ENCODE results near the gene DCBLD1. TPM values are rescaled to one million over a fixed set of nuclear protein-coding genes. Genes with fewer than 3 reads are reported as not detected.

DCBLD1 gene
- total RNA-seq, 1 experiment from 2014 or later = 19.5 TPM

DNA sequence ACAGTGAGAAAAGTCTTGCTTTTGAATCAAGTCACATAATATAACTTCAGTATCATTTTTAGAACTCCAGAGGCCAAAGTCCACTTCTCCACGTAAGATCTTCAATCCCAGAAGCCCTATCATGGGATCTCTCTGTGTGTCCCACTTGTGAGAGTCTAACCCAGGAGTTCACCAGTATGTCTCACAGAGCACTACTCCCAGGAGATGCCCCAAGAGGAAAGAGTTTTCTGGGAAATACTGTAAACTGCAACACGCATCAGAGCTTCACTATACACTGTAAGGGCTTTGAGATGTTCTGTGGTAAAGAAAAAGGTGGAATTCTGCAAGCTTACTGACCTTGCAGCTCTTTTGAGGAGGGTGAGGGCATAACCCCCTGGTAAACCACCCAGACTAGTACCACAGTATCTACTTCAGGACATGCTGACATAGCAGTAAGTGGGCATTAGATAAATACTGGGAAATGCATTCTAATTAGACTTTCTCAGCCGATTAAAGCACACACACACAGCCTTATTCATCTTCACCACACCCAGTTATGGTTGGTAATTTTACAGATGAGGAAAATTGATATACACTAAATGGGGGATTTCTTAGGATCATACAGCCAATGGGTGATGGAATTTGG, 12.3 kb downstream of the DCBLD1 start:
- no peaks in the 10 kb centered on the region for H3K9me2 ChIP-seq (ENCODE audit: insufficient read depth)
- intact Hi-C loops (cut with micrococcal nuclease) = no loop called here
- POLR2A ChIA-PET = no interaction called here
- no peak overlapping the region for H2AFZ ChIP-seq (ENCODE audit: low read depth, low read length, poor library complexity, severe bottlenecking)
- H3K9me3 ChIP-seq (ENCODE audit: control insufficient read depth in 1 of 2, insufficient read depth in 1 of 2, low read depth in 1 of 2, low read length in 2 of 2) = no peaks in the 10 kb centered on the region
- H3K4me1 ChIP-seq (ENCODE audit: control insufficient read depth in 1 of 2, insufficient read depth in 2 of 2, low read length in 2 of 2) = peaks cover 32 to 57% of the 10 kb centered on the region in 2 experiments
- RAD21 ChIA-PET (ENCODE audit: low non-redundant PET in 1 of 2, low total read pairs in 2 of 2, uncharacterized antibody in 2 of 2, unreplicated experiment in 2 of 2) = no interaction called here
- ATAC-seq (no peak), DNase-seq (ENCODE audit: low read depth, low spot score) (no peak)
- TF ChIP-seq POLR2A (IDR thresholded peaks at IDR 0.05; ENCODE audit: borderline replicate concordance, extremely low read depth, insufficient read depth, insufficient read length) (no peak), ELF1 (IDR thresholded peaks at IDR 0.05; ENCODE audit: borderline replicate concordance, low read depth) (no peak), TCF7L2 (IDR thresholded peaks at IDR 0.05; ENCODE audit: borderline replicate concordance, extremely low read depth, insufficient read depth, insufficient read length) (no peak)
- BruUV-seq (replicated peaks) = no TSS peak
- no peaks in the 10 kb centered on the region for H3K36me3 ChIP-seq (ENCODE audit: control insufficient read depth in 1 of 2, insufficient read depth in 2 of 2, low read length in 2 of 2)
- peak overlapping the region; percentile 37 for H3K4me2 ChIP-seq (ENCODE audit: low read length)
- H3K79me2 ChIP-seq (ENCODE audit: insufficient read depth, low read length) = peaks cover 89% of the 10 kb centered on the region
- H4K20me1 ChIP-seq (ENCODE audit: insufficient read depth) = no peaks in the 10 kb centered on the region; the same call in 1 of the 2 replicates
- H3K27me3 ChIP-seq (ENCODE audit: insufficient read depth, low read length) = no peaks in the 10 kb centered on the region
- no peak overlapping the region for H3K9ac ChIP-seq (ENCODE audit: low read length)
- H3K4me3 ChIP-seq (replicated peaks in 1 of 2; ENCODE audit: low read depth in 1 of 2, low read length in 2 of 2) = no peak overlapping the region
- no peak overlapping the region for H3K27ac ChIP-seq (ENCODE audit: low read depth, low read length)
- CTCF ChIA-PET = no interaction called here

DNA sequence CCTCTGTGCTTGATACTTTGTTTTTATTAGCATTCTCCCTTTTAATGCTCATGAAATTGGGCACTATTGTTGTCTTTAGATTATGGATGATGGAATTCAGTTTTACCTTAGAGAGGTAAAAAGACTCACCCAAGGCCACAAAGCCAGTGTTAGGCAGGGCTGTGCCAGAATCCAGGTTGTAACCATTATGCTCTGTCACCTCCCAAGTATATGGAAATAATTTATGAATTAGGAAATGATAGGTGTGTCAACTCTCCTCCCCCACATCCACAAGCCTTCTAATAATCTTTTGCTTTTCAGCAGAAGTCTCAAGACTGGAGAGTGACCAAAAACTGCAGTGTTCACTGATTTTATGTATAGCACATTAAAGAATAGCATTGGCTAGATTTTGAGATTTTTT, 13.0 kb downstream of the DCBLD1 start:
- ATAC-seq (no peak), DNase-seq (ENCODE audit: low read depth, low spot score) (no peak)
- no TSS peak for BruUV-seq (replicated peaks)
- peaks cover 32 to 57% of the 10 kb centered on the region in 2 experiments for H3K4me1 ChIP-seq (ENCODE audit: control insufficient read depth in 1 of 2, insufficient read depth in 2 of 2, low read length in 2 of 2)
- ChIA-PET POLR2A (no interaction called here), RAD21 (ENCODE audit: low non-redundant PET in 1 of 2, low total read pairs in 2 of 2, uncharacterized antibody in 2 of 2, unreplicated experiment in 2 of 2) (no interaction called here), CTCF (no interaction called here)
- intact Hi-C loops (cut with micrococcal nuclease) = no loop called here
- H3K9me2 ChIP-seq (ENCODE audit: insufficient read depth) = no peaks in the 10 kb centered on the region
- no peaks in the 10 kb centered on the region for H3K9me3 ChIP-seq (ENCODE audit: control insufficient read depth in 1 of 2, insufficient read depth in 1 of 2, low read depth in 1 of 2, low read length in 2 of 2)
- TF ChIP-seq ZFX (IDR thresholded peaks at IDR 0.05) = no peak
- no peak for TF ChIP-seq ELF1 (IDR thresholded peaks at IDR 0.05; ENCODE audit: borderline replicate concordance, low read depth)
- peak overlapping the region; percentile 40; the same call in 1 of the 2 replicates for H3K4me2 ChIP-seq (ENCODE audit: low read length)
- H3K4me3 ChIP-seq (replicated peaks in 1 of 2; ENCODE audit: low read depth in 1 of 2, low read length in 2 of 2) = no peak overlapping the region
- no peaks in the 10 kb centered on the region for H3K27me3 ChIP-seq (ENCODE audit: insufficient read depth, low read length)
- no peak overlapping the region for H3K9ac ChIP-seq (ENCODE audit: low read length)
- H3K36me3 ChIP-seq (ENCODE audit: control insufficient read depth in 1 of 2, insufficient read depth in 2 of 2, low read length in 2 of 2) = no peaks in the 10 kb centered on the region
- H4K20me1 ChIP-seq (ENCODE audit: insufficient read depth) = no peaks in the 10 kb centered on the region; the same call in 1 of the 2 replicates
- no peak overlapping the region for H3K27ac ChIP-seq (ENCODE audit: low read depth, low read length)
- H3K79me2 ChIP-seq (ENCODE audit: insufficient read depth, low read length) = peaks cover 88% of the 10 kb centered on the region
- H2AFZ ChIP-seq (ENCODE audit: low read depth, low read length, poor library complexity, severe bottlenecking) = no peak overlapping the region
